Chondrocyte (in vitro differentiated cells): Measurements from ENCODE around the gene TPSD1. TPM values are rescaled to one million over a fixed set of nuclear protein-coding genes. Genes with fewer than 3 reads are reported as not detected.

Experiments
- DNase-seq: peaks from one replicate; pipeline ENCODE4 v3.0.0; 2021; ENCODE audit warnings: mixed read lengths, low spot score
- H3K27ac Mint-ChIP-seq: one replicate; pipeline ENCODE4 v1.8.0; 2021; ENCODE audit warnings: mild to moderate bottlenecking, moderate library complexity, mixed read lengths; ENCODE audit not compliant: unreplicated experiment
- H3K27me3 Mint-ChIP-seq: 2 replicates; pipeline ENCODE4 v1.8.0; 2021; ENCODE audit warnings: low read depth, mixed read lengths
- H3K36me3 Mint-ChIP-seq: 2 replicates; pipeline ENCODE4 v1.8.0; 2021; ENCODE audit warnings: low read depth, mixed read lengths
- H3K4me1 Mint-ChIP-seq: 2 replicates; pipeline ENCODE4 v1.8.0; 2021; ENCODE audit warnings: low read depth, mild to moderate bottlenecking, mixed read lengths
- H3K4me3 Mint-ChIP-seq: one replicate; pipeline ENCODE4 v1.8.0; 2021; ENCODE audit warnings: mild to moderate bottlenecking, moderate library complexity, mixed read lengths; ENCODE audit not compliant: unreplicated experiment
- H3K9me3 Mint-ChIP-seq: 2 replicates; pipeline ENCODE4 v1.8.0; 2021; ENCODE audit warnings: low read depth, mixed read lengths
- total RNA-seq: library from RNA; stranded (reverse); gene quantifications from 3 replicates; pipeline ENCODE4 v1.2.1, GENCODE V29; 2021
- TF ChIP-seq, protein P1 (sequence below): fragments of 200-600 bp; sonication (generic); IDR thresholded peaks from 2 replicates; pipeline ENCODE4 v1.5.0; 2021; ENCODE audit warnings: antibody characterized with exemption, mild to moderate bottlenecking, moderate library complexity

TPSD1 gene
- total RNA-seq, 1 donor from 2014 or later = not detected

DNA sequence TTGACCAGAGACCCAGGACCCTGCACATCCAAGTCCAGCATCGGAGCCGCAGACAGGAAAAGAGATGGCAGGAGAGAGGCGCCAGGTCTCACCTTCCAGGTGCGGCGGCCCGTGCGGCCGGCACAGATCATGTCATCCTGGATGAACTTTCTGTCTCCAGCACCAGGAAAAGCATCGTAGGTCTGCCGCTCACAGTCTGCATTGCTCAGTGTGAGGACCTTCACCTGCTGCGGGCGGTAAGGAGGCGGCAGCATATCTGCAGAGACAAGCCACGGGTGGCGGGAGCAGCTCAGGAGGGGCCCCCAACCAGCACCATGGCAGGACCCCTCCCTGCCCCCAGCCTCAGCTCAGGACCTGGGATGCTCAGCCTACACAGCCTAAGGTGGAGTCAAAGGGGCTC lies 17.9 kb downstream of the TPSD1 start:
- Mint-ChIP-seq H3K36me3 (no peaks in the 10 kb centered on the region), H3K4me1 (peaks cover 10% of the 10 kb centered on the region), H3K27me3 (peaks cover 37% of the 10 kb centered on the region), H3K9me3 (no peaks in the 10 kb centered on the region), H3K27ac (no peak overlapping the region), H3K4me3 (no peak overlapping the region)
- TF ChIP-seq, protein P1, sequence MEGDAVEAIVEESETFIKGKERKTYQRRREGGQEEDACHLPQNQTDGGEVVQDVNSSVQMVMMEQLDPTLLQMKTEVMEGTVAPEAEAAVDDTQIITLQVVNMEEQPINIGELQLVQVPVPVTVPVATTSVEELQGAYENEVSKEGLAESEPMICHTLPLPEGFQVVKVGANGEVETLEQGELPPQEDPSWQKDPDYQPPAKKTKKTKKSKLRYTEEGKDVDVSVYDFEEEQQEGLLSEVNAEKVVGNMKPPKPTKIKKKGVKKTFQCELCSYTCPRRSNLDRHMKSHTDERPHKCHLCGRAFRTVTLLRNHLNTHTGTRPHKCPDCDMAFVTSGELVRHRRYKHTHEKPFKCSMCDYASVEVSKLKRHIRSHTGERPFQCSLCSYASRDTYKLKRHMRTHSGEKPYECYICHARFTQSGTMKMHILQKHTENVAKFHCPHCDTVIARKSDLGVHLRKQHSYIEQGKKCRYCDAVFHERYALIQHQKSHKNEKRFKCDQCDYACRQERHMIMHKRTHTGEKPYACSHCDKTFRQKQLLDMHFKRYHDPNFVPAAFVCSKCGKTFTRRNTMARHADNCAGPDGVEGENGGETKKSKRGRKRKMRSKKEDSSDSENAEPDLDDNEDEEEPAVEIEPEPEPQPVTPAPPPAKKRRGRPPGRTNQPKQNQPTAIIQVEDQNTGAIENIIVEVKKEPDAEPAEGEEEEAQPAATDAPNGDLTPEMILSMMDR = no peak
- DNase-seq = peak; percentile 79

DNA sequence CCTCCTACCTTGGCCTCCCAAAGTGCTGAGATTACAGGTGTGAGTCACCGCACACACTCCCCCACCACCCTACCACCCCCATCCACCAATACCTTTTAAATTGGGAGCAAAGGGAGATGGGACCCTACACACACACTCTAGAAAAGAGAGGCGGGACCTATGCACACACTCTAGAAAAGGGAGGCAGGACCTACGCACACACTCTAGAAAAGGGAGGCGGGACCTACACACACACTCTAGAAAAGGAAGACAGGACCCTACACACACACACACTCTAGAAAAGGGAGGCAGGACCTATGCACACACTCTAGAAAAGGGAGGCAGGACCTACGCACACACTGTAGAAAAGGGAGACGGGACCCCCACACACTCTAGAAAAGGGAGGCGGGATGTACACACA lies 18.9 kb downstream of the TPSD1 start:
- H3K36me3 Mint-ChIP-seq = no peaks in the 10 kb centered on the region
- peaks cover 10% of the 10 kb centered on the region for H3K4me1 Mint-ChIP-seq
- H3K27ac Mint-ChIP-seq = no peak overlapping the region
- H3K4me3 Mint-ChIP-seq = no peak overlapping the region
- H3K27me3 Mint-ChIP-seq = peaks cover 29% of the 10 kb centered on the region
- no peaks in the 10 kb centered on the region for H3K9me3 Mint-ChIP-seq
- DNase-seq = no peak
- TF ChIP-seq, protein P1 = no peak

- H3K36me3 Mint-ChIP-seq = no peaks in the 10 kb centered on the region
- TF ChIP-seq, protein P1 = no peak
- no peak overlapping the region for H3K27ac Mint-ChIP-seq
- H3K27me3 Mint-ChIP-seq = peaks cover 25% of the 10 kb centered on the region
- no peaks in the 10 kb centered on the region for H3K9me3 Mint-ChIP-seq
- H3K4me3 Mint-ChIP-seq = no peak overlapping the region
- H3K4me1 Mint-ChIP-seq = peaks cover 10% of the 10 kb centered on the region
- peak; percentile 87 for DNase-seq
Observed at GRCh38 chr16:1275791-1276579, 20.1 kb downstream of the TPSD1 start.

DNA sequence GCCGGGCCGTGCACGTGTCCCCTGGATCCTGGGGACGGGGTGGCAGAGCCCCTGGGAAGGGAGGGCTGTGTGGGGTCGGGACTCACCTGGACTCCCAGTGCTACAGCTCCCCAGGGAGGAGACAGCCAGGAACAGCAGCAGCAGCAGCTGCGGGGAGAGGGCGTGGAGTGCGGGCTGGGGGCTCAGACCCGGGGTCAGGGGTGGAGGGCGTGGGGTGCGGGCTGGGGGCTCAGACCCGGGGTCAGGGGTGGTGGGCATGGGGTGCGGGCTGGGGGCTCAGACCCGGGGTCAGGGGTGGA lies 20.7 kb downstream of the TPSD1 start:
- H3K9me3 Mint-ChIP-seq = no peaks in the 10 kb centered on the region
- H3K4me1 Mint-ChIP-seq = peaks cover 6% of the 10 kb centered on the region
- H3K36me3 Mint-ChIP-seq = no peaks in the 10 kb centered on the region
- peaks cover 28% of the 10 kb centered on the region for H3K27me3 Mint-ChIP-seq
- TF ChIP-seq, protein P1 = no peak
- H3K4me3 Mint-ChIP-seq = no peak overlapping the region
- DNase-seq = no peak
- H3K27ac Mint-ChIP-seq = no peak overlapping the region

GRCh38 chr16:1277151-1277598 lies 21.3 kb downstream of the TPSD1 start:
- peaks cover 28% of the 10 kb centered on the region for H3K27me3 Mint-ChIP-seq
- H3K36me3 Mint-ChIP-seq = no peaks in the 10 kb centered on the region
- H3K27ac Mint-ChIP-seq = no peak overlapping the region
- H3K9me3 Mint-ChIP-seq = no peaks in the 10 kb centered on the region
- no peak overlapping the region for H3K4me3 Mint-ChIP-seq
- TF ChIP-seq, protein P1 = no peak
- DNase-seq = peak; percentile 86
- peaks cover 3% of the 10 kb centered on the region for H3K4me1 Mint-ChIP-seq
